Measurements from ENCODE around the gene PRSS56. TPM values are rescaled to one million over a fixed set of nuclear protein-coding genes. Genes with fewer than 3 reads are reported as not detected.

PRSS56 gene
- total and polyA plus RNA-seq, 2 of the 13 experiments (the other 11 are each of a cell fraction or from before 2014, with no cell fraction given), result not detected

GRCh38 chr2:232521959-232522622 lies 1.9 kb downstream of the PRSS56 start (continued):
- no peak for TF ChIP-seq JUNB (CRISPR knock-in tag; IDR thresholded peaks at IDR 0.05; ENCODE audit: borderline replicate concordance)
- TF ChIP-seq SYNCRIP (IDR thresholded peaks at IDR 0.05; ENCODE audit: insufficient read depth, low read depth, low read length), result no peak
- TF ChIP-seq HMGXB4 (CRISPR knock-in tag; IDR thresholded peaks at IDR 0.05; ENCODE audit: borderline replicate concordance in 1 of 2, low read depth in 1 of 2), result 0 out of 4 replicates have a peak, but pooled peaks of 1 of the 2 experiments have one; percentile 21
- peak; percentile 16; the same call in 1 of the 2 replicates for TF ChIP-seq ZBTB38 (CRISPR knock-in tag; IDR thresholded peaks at IDR 0.05)
- TF ChIP-seq PATZ1 (CRISPR knock-in tag; IDR thresholded peaks at IDR 0.05), result 0 out of 2 replicates have a peak, but pooled peaks have one; percentile 17
- no peak for TF ChIP-seq KLF6 (CRISPR knock-in tag; IDR thresholded peaks at IDR 0.05)
- TF ChIP-seq, protein P1, sequence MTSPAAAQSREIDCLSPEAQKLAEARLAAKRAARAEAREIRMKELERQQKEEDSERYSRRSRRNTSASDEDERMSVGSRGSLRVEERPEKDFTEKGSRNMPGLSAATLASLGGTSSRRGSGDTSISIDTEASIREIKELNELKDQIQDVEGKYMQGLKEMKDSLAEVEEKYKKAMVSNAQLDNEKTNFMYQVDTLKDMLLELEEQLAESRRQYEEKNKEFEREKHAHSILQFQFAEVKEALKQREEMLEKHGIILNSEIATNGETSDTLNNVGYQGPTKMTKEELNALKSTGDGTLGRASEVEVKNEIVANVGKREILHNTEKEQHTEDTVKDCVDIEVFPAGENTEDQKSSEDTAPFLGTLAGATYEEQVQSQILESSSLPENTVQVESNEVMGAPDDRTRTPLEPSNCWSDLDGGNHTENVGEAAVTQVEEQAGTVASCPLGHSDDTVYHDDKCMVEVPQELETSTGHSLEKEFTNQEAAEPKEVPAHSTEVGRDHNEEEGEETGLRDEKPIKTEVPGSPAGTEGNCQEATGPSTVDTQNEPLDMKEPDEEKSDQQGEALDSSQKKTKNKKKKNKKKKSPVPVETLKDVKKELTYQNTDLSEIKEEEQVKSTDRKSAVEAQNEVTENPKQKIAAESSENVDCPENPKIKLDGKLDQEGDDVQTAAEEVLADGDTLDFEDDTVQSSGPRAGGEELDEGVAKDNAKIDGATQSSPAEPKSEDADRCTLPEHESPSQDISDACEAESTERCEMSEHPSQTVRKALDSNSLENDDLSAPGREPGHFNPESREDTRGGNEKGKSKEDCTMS (CRISPR knock-in tag; conservative IDR thresholded peaks at IDR 0.05), result no peak
- TF ChIP-seq ARID4A (CRISPR knock-in tag; IDR thresholded peaks at IDR 0.05; ENCODE audit: borderline replicate concordance), result 0 out of 2 replicates have a peak, but pooled peaks have one; percentile 32
- TF ChIP-seq GLI4 (CRISPR knock-in tag; IDR thresholded peaks at IDR 0.05; ENCODE audit: borderline replicate concordance), result no peak
- TF ChIP-seq ONECUT2 (CRISPR knock-in tag; IDR thresholded peaks at IDR 0.05), result no peak
- TF ChIP-seq GTF3A (CRISPR knock-in tag; conservative IDR thresholded peaks at IDR 0.05), result no peak
- TF ChIP-seq TSC22D2 (CRISPR knock-in tag; IDR thresholded peaks at IDR 0.05; ENCODE audit: borderline replicate concordance), result 0 out of 2 replicates have a peak, but pooled peaks have one; percentile 55
- TF ChIP-seq CBX2 (IDR thresholded peaks at IDR 0.05; ENCODE audit: low read depth, low read length), result no peak
- no peak for TF ChIP-seq CBX2 (CRISPR knock-in tag; IDR thresholded peaks at IDR 0.05; ENCODE audit: low read depth)
- TF ChIP-seq HNRNPK (IDR thresholded peaks at IDR 0.05; ENCODE audit: low read depth, low read length, poor library complexity, severe bottlenecking), result no peak
- no peak for TF ChIP-seq ADNP (CRISPR knock-in tag; IDR thresholded peaks at IDR 0.05)

Measured in HepG2 (cell line).